RPMI7951 (cell line): Measurements from ENCODE around the gene UNC13B. TPM values are rescaled to one million over a fixed set of nuclear protein-coding genes. Genes with fewer than 3 reads are reported as not detected.

Experiments used
- DNase-seq: peaks from one replicate; pipeline ENCODE4 v3.0.0-alpha.2; 2012; ENCODE audit warnings: low read depth
- total RNA-seq: library from RNA; depleted of rRNA; stranded (reverse); fragments of >200 nt; shearing (Covaris generic); gene quantifications from 2 replicates; pipeline ENCODE4 v1.2.3, GENCODE V29; 2014; rRNA removed

Gene UNC13B
- total RNA-seq, 1 experiment from 2014 or later = 9.6 TPM

- peak; percentile 3 for DNase-seq
Observed at GRCh38 chr9:35426627-35427026, 264.8 kb downstream of the UNC13B start.

DNA sequence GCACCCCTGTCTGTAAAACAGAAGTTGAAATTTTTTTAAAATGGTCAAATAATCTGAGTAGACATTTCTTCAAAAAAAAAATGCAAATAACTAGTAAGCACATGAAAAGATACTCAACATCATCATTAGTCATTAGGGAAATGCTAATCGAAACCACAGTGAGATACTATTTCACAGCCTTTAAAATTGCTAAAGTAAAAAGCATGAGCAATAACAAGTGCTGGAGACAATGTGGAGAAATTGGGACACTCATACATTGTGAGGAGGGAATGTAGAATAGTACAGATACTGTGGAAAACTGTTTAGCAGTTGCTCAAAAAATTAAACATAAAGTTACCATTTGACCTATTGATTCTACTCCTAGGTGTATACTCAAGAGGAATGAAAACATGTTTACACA is 269.7 kb downstream of the UNC13B start:
- DNase-seq = no peak

DNA sequence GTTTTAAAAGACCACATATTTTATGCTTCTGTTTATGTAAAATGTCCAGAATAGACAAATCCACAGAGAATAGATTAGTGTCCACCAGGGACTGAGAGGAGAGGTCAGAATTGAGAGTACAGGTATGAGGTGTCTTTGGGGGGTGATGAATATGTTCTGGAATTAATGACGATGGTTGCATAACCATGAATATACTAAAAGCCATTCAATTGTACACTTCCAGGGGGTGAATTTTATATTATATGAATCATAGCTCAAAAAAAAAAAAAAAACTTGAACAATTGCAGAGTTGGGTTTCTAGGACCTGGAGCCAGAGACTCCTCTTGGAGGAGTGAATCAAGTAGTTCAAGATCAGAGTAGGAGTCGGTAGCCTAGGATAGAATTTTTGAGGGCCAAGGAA is 270.3 kb downstream of the UNC13B start:
- DNase-seq = no peak

DNA sequence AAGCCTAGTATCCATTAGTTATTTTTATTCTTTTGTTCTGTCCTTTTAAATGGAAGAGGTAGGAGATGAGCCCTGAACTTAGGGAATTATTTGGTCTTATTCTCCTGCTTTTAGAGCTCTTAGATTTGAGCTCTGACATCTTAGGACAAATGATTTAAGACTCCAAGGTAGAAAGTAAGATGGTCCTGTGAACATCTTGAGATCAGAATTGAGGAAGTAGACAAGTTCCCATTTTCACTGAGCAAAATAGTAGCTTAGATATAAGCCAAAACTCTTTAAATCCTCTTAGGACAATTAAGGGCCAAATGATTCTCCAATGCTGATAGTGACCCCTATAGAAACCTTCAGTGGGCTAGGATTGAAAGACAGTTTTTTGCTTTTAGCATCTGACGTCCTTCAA is 275.1 kb downstream of the UNC13B start:
- DNase-seq = no peak

DNA sequence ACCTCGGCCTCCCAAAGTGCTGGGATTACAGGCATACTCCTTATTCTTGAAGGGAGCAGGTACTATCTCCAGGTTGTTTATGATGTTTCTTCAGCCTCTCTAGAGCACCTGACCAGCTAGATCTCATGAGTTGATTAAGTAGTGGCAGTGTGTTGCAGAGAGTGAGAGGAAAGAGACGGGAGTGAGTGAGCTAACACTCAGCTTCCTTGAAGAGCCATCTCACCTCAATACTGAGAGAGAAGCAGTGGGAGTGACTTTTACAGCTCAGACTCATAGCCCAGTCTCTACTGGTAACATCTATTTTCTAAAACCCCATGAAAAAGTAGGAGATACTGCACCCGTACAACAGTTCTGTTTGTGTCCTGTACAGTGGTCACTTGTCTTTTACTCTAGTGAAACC is 284.2 kb downstream of the UNC13B start:
- DNase-seq = no peak

GRCh38 chr9:35448496-35448895 is 286.7 kb downstream of the UNC13B start:
- DNase-seq = no peak

- DNase-seq = no peak
Observed at GRCh38 chr9:35452481-35452880, 290.7 kb downstream of the UNC13B start.

DNA sequence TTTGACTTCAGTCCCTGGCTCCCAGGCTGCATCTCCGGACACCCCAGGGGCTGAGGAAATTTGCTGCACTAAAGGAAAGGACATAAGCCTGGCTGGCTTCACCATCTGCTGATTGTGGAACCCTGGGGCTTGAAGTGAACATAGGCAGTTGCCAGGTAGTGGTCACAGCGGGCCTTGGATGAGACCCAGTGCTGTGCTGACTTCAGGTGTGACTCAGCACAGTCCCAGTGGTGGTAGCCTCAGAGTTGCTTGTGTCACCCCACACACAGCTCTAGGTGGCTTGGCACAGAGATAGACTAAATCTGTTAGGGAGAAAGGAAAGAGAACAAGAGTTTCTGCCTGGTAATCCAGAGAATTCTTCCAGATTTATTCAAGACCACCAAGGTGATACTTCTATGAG is 292.0 kb downstream of the UNC13B start:
- no peak for DNase-seq

Other genes starting within 250 kb of the UNC13B start
- gene PHF24, start 203.7 kb upstream of the UNC13B start, total RNA-seq = not detected in 2 replicates
- 14.8 and 19.7 TPM in 2 replicates for gene DNAJB5, start 172.3 kb upstream of the UNC13B start, total RNA-seq
- 260 and 306 TPM in 2 replicates for gene VCP, start 89.4 kb upstream of the UNC13B start, total RNA-seq
- 28.2 and 32.6 TPM in 2 replicates for gene FANCG, start 82.1 kb upstream of the UNC13B start, total RNA-seq
- gene PIGO, start 65.4 kb upstream of the UNC13B start, total RNA-seq = 16.6 and 19.1 TPM in 2 replicates
- 136 and 152 TPM in 2 replicates for gene STOML2, start 58.9 kb upstream of the UNC13B start, total RNA-seq
- 16.6 and 17.5 TPM in 2 replicates for gene ATOSB, start 46.1 kb upstream of the UNC13B start, total RNA-seq